ENCODE data around the gene KCNK4.
A peak's percentile ranks its signal among the peaks of the same experiment; 100 is the strongest.

Gene KCNK4

GRCh38 chr11:64342869-64343745, 52.0 kb downstream of the KCNK4 start:
- no peak for DNase-seq

DNA sequence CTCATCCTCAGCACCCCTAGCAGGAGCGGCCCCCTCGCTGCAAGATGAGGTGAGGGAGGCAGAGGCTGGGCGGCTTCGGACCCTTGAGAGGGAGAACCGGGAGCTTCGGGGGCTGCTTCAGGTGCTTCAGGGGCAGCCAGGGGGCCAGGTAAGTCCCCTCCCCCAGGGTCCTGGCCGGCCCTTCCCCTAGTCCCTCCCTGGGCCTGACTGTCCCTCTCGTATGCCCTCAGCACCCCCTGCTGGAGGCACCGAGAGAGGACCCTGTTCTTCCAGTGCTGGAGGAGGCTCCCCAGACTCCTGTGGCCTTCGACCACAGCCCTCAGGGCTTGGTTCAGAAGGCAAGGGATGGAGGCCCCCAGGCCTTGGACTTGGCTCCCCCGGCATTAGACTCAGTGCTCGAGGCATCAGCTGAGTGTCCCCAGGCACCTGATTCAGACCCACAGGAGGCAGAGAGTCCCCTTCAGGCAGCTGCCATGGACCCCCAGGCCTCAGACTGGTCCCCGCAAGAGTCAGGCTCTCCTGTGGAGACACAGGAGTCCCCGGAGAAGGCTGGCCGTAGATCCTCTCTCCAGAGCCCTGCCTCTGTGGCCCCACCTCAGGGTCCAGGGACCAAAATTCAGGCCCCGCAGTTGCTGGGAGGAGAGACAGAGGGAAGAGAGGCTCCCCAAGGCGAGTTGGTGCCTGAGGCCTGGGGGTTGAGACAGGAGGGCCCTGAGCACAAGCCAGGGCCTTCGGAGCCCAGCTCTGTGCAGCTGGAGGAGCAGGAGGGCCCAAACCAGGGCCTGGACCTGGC, 52.9 kb downstream of the KCNK4 start:
- peak in 1 of 58 donors; percentile 7 for DNase-seq

- no peak for DNase-seq
Measured at GRCh38 chr11:64344787-64345186, 53.7 kb downstream of the KCNK4 start.

DNA sequence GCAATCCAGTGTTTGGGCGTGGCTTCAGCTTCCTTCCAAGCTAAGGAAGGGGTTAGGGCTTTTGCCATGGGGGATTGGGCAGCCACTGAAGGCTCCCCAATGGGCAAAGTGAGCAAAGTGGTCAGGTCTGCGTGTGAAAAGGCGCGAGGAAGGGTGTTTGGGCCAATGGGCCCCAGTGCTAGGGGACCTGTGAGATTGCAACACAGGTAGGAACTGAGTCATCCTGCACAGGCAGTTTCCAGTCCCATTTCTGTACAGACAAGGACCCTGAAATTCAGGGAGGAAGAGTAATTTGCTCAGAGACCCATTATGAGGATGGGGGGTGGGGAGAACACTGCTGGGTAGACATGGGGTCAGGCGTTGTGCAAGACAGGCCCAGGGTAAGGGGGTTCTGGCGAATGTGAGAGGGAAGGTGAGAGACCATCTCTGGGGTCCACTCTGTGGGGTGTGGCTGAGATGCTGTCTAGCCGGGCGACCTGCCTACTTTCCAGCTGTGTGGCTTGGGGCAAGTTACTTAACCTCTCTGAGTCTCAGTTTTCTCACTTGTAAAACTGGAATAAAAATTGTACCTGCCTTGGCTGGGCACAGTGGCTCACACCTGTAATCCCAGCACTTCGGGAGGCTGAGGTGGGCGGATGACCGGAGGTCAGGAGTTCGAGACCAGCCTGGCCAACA, 56.2 kb downstream of the KCNK4 start:
- DNase-seq: no peak

GRCh38 chr11:64348383-64349024, 57.4 kb downstream of the KCNK4 start:
- peak in 2 of 58 donors; percentile 12 to 19 for DNase-seq

DNA sequence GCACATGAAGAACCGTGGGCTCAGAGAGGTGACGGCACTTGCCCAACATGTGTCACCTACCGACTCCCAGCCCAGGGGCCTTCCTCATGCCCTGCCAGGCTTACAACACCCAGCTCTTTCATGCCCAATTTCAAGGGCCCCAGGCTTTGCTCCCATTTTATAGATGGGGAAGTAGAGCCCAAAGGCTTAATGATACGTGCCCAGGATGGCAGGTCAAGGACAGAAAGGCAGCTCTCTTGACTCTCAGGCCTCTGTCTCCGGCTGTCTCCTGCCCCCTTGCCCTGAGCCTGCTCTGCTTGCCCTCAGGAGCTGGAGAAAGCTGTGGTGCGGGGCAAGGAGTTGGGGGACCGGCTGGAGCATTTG, 57.9 kb downstream of the KCNK4 start:
- DNase-seq: no peak

- DNase-seq: no peak
Measured at GRCh38 chr11:64349404-64349803, 58.3 kb downstream of the KCNK4 start.
